ENCODE measurements around the gene TEKTIP1. TPM values are rescaled to one million over a fixed set of nuclear protein-coding genes. Genes with fewer than 3 reads are reported as not detected.

TEKTIP1 gene
- total and polyA plus RNA-seq, 10 of the 15 experiments (the other 5 are each of a cell fraction or from before 2014, with no cell fraction given) = 0.18 to 2.6 (median 0.60) TPM; not detected in 5

DNA sequence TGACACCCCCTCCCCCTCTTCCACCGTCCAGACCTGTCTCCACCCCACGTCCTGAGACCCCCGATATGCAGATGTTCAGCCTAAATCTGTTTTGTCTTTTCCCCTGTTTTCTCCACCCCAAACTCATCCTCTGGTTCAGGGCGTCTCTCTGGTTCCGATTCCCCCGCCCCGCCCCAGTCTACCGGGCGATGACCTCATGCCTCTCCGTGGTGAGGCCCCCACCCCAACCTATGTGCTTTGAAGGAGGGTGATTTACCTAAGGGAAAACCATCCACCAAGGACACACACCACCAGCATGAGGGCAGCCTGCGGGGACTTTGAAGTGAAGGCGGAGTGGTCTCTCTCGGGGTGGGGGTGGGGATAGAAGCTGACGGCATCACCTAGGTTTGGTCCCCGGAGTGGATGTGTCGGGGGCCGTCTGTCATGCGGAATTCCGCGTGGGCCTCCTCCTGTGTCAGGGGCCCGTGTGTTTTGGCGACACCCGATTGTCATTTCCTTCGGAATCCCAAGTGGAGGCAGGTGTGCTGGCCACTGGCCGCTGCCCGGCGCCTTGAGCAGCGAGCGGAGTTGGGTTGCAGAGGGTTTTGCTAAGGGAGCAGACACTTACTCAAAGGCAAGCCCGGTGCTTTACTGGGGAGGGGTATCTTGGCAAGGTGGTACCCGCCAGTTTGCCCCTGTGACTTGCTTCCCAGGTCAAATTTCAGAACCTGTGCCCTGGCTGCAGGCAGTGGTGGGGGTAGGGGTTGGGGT lies 31.4 kb upstream of the TEKTIP1 start:
- TSS peak; percentile 63 for BruUV-seq (replicated peaks)
- H3K4me1 ChIP-seq (ENCODE audit: control insufficient read depth, insufficient read depth, low read length) = peaks cover 7% of the 10 kb centered on the region
- H3K9me3 ChIP-seq (replicated peaks; ENCODE audit: control insufficient read depth, insufficient read depth, low read length) = no peaks in the 10 kb centered on the region
- no peak overlapping the region for H2AFZ ChIP-seq (ENCODE audit: control insufficient read depth, low read depth, low read length)
- peak overlapping the region; percentile 66 for H3K4me2 ChIP-seq (ENCODE audit: control insufficient read depth, insufficient read depth)
- no peaks in the 10 kb centered on the region for H3K27me3 ChIP-seq (replicated peaks in 1 of 2; ENCODE audit: control insufficient read depth in 2 of 2, insufficient read depth in 2 of 2, low read length in 1 of 2)
- in situ Hi-C loops (cut with MboI) (no loop called here), intact Hi-C loops (cut with micrococcal nuclease; ENCODE audit: unreplicated experiment) (no loop called here)
- H3K36me3 ChIP-seq (ENCODE audit: control insufficient read depth in 2 of 2, insufficient read depth in 2 of 2, low read length in 1 of 2) = peaks cover 0 to 1% of the 10 kb centered on the region in 2 experiments; a peak in 3 of 4 replicates
- H3K27ac ChIP-seq (ENCODE audit: control insufficient read depth, insufficient read depth) = 0 out of 2 replicates have a peak overlapping the region, but pooled peaks have one; percentile 31
- ATAC-seq (no peak), DNase-seq (ENCODE audit: low read depth, low spot score) (no peak), FAIRE-seq (no peak)
- ChIA-PET SMC1A (ENCODE audit: uncharacterized antibody, unreplicated experiment) (no interaction called here), RAD21 (ENCODE audit: unreplicated experiment) (interaction anchor here (0.7 kb wide), 1 partner anchor 1283 kb away, joined by 3 read pairs; no protein-coding TSS in a partner anchor), POLR2A (interaction anchor here (0.6 kb wide), 1 partner anchor 336 kb away, joined by 4 read pairs; no protein-coding TSS in a partner anchor), CTCF (no interaction called here)
- H3K9ac ChIP-seq (ENCODE audit: control insufficient read depth, insufficient read depth, low read length) = peak overlapping the region; percentile 87
- peaks cover 46% of the 10 kb centered on the region for H3K79me2 ChIP-seq (ENCODE audit: control insufficient read depth, insufficient read depth, low read length)
- TF ChIP-seq, protein P1, sequence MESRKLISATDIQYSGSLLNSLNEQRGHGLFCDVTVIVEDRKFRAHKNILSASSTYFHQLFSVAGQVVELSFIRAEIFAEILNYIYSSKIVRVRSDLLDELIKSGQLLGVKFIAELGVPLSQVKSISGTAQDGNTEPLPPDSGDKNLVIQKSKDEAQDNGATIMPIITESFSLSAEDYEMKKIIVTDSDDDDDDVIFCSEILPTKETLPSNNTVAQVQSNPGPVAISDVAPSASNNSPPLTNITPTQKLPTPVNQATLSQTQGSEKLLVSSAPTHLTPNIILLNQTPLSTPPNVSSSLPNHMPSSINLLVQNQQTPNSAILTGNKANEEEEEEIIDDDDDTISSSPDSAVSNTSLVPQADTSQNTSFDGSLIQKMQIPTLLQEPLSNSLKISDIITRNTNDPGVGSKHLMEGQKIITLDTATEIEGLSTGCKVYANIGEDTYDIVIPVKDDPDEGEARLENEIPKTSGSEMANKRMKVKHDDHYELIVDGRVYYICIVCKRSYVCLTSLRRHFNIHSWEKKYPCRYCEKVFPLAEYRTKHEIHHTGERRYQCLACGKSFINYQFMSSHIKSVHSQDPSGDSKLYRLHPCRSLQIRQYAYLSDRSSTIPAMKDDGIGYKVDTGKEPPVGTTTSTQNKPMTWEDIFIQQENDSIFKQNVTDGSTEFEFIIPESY (IDR thresholded peaks at IDR 0.05) = no peak
- TF ChIP-seq ATF7 (IDR thresholded peaks at IDR 0.05; ENCODE audit: low read depth) (peak; percentile 40), ETV6 (conservative IDR thresholded peaks at IDR 0.05 in 1 of 2, IDR thresholded peaks at IDR 0.05 in 1 of 2; ENCODE audit: borderline replicate concordance in 1 of 2, low read depth in 1 of 2) (no peak), SRF (IDR thresholded peaks at IDR 0.05; ENCODE audit: low read depth in 2 of 2, low read length in 2 of 2) (no peak), EZH2 (IDR thresholded peaks at IDR 0.05; ENCODE audit: borderline replicate concordance, control insufficient read depth, low read depth, low read length) (no peak), SREBF2 (IDR thresholded peaks at IDR 0.05; ENCODE audit: low read length) (no peak), ZBED1 (IDR thresholded peaks at IDR 0.05; ENCODE audit: borderline replicate concordance) (no peak)
- TF ChIP-seq, protein P2, sequence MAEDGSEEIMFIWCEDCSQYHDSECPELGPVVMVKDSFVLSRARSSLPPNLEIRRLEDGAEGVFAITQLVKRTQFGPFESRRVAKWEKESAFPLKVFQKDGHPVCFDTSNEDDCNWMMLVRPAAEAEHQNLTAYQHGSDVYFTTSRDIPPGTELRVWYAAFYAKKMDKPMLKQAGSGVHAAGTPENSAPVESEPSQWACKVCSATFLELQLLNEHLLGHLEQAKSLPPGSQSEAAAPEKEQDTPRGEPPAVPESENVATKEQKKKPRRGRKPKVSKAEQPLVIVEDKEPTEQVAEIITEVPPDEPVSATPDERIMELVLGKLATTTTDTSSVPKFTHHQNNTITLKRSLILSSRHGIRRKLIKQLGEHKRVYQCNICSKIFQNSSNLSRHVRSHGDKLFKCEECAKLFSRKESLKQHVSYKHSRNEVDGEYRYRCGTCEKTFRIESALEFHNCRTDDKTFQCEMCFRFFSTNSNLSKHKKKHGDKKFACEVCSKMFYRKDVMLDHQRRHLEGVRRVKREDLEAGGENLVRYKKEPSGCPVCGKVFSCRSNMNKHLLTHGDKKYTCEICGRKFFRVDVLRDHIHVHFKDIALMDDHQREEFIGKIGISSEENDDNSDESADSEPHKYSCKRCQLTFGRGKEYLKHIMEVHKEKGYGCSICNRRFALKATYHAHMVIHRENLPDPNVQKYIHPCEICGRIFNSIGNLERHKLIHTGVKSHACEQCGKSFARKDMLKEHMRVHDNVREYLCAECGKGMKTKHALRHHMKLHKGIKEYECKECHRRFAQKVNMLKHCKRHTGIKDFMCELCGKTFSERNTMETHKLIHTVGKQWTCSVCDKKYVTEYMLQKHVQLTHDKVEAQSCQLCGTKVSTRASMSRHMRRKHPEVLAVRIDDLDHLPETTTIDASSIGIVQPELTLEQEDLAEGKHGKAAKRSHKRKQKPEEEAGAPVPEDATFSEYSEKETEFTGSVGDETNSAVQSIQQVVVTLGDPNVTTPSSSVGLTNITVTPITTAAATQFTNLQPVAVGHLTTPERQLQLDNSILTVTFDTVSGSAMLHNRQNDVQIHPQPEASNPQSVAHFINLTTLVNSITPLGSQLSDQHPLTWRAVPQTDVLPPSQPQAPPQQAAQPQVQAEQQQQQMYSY (CRISPR knock-in tag; IDR thresholded peaks at IDR 0.05) = no peak
- TF ChIP-seq, protein P3, sequence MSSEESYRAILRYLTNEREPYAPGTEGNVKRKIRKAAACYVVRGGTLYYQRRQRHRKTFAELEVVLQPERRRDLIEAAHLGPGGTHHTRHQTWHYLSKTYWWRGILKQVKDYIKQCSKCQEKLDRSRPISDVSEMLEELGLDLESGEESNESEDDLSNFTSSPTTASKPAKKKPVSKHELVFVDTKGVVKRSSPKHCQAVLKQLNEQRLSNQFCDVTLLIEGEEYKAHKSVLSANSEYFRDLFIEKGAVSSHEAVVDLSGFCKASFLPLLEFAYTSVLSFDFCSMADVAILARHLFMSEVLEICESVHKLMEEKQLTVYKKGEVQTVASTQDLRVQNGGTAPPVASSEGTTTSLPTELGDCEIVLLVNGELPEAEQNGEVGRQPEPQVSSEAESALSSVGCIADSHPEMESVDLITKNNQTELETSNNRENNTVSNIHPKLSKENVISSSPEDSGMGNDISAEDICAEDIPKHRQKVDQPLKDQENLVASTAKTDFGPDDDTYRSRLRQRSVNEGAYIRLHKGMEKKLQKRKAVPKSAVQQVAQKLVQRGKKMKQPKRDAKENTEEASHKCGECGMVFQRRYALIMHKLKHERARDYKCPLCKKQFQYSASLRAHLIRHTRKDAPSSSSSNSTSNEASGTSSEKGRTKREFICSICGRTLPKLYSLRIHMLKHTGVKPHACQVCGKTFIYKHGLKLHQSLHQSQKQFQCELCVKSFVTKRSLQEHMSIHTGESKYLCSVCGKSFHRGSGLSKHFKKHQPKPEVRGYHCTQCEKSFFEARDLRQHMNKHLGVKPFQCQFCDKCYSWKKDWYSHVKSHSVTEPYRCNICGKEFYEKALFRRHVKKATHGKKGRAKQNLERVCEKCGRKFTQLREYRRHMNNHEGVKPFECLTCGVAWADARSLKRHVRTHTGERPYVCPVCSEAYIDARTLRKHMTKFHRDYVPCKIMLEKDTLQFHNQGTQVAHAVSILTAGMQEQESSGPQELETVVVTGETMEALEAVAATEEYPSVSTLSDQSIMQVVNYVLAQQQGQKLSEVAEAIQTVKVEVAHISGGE (CRISPR knock-in tag; IDR thresholded peaks at IDR 0.05) = no peak
- peak overlapping the region; percentile 99 for H3K4me3 ChIP-seq
- no peaks in the 10 kb centered on the region for H4K20me1 ChIP-seq (ENCODE audit: control insufficient read depth, insufficient read depth)
- WGBS (ENCODE audit: insufficient coverage, insufficient replicate concordance, low lambda C conversion rate, missing lambda C conversion rate) = 63% methylated on average over 31 of the region's 31 CpGs
